A549 treated with AZD9567 at 1 μM for 4 hours (cell line): ENCODE results near the gene PLXNB1. TPM values are rescaled to one million over a fixed set of nuclear protein-coding genes. Genes with fewer than 3 reads are reported as not detected.

Source experiments
- total RNA-seq: library from RNA; stranded (reverse); fragments of 200-300 nt; extraction: Qiagen RNA extraction; gene quantifications from 5 replicates; pipeline ENCODE4 v1.2.3, GENCODE V29; 2022; ENCODE audit not compliant: insufficient read depth

The PLXNB1 gene
- total RNA-seq, result 13.6 to 22.0 TPM (median 16.2 TPM) in 5 replicates

GRCh38 chr3:48429960-48430707 is at the start of gene PLXNB1:
PLXNB1 (minus strand) TSS chr3:48430086; CDS start chr3:48424611, 5,475 bp downstream.

GRCh38 chr3:48446425-48447193 is 16.7 kb upstream of the PLXNB1 start, which contains the start of gene ATRIP:
ATRIP (plus strand) TSS chr3:48446737; CDS start chr3:48446846, 109 bp downstream.

GRCh38 chr3:48439820-48440589 is 10.1 kb upstream of the PLXNB1 start, which contains the start of the genes CCDC51 and TMA7:
CCDC51 (minus strand) TSS chr3:48440119; CDS start chr3:48435128, 4,991 bp downstream.
TMA7 (plus strand) TSS chr3:48440257; CDS start chr3:48440297, 40 bp downstream.

GRCh38 chr3:48371651-48372376 is 58.1 kb downstream of the PLXNB1 start, which contains the start of gene FBXW12:
FBXW12 (plus strand) TSS chr3:48372219; CDS start chr3:48372768, 549 bp downstream.

Other genes with a start within 250 kb of the PLXNB1 start
- gene CDC25A, start 241.7 kb downstream of the PLXNB1 start, total RNA-seq, result 8.6 to 11.4 TPM (median 10.4 TPM) in 5 replicates
- gene CAMP, start 206.6 kb downstream of the PLXNB1 start, total RNA-seq, result 0.15 TPM in 1 of 5 replicates, not detected in the others
- 2.5 to 7.7 TPM (median 2.7 TPM) in 5 replicates for gene ZNF589, start 189.0 kb downstream of the PLXNB1 start, total RNA-seq
- 18.5 to 21.9 TPM (median 19.8 TPM) in 5 replicates for gene NME6, start 128.7 kb downstream of the PLXNB1 start, total RNA-seq
- not detected in 5 replicates for gene SPINK8, start 96.4 kb downstream of the PLXNB1 start, total RNA-seq
- gene FBXW12, start 57.9 kb downstream of the PLXNB1 start, total RNA-seq, result not detected in 5 replicates
- 24.0 to 33.2 TPM (median 26.9 TPM) in 5 replicates for gene CCDC51, start 10.0 kb upstream of the PLXNB1 start, total RNA-seq
- gene TMA7, start 10.2 kb upstream of the PLXNB1 start, total RNA-seq, result 283 to 301 TPM (median 288 TPM) in 5 replicates
- gene ATRIP, start 16.7 kb upstream of the PLXNB1 start, total RNA-seq, result 10.4 to 11.7 TPM (median 10.9 TPM) in 5 replicates
- 104 to 129 TPM (median 116 TPM) in 5 replicates for gene SHISA5, start 74.1 kb upstream of the PLXNB1 start, total RNA-seq
- gene PFKFB4, start 126.7 kb upstream of the PLXNB1 start, total RNA-seq, result 9.4 to 15.1 TPM (median 12.8 TPM) in 5 replicates
- gene UCN2, start 133.7 kb upstream of the PLXNB1 start, total RNA-seq, result 5.2 to 10.0 TPM (median 9.6 TPM) in 5 replicates
- gene COL7A1, start 165.2 kb upstream of the PLXNB1 start, total RNA-seq, result 78.4 to 198 TPM (median 177 TPM) in 5 replicates
- 169 to 205 TPM (median 174 TPM) in 5 replicates for gene UQCRC1, start 179.6 kb upstream of the PLXNB1 start, total RNA-seq
- 0.23 TPM in 1 of 5 replicates, not detected in the others for gene TMEM89, start 191.7 kb upstream of the PLXNB1 start, total RNA-seq
- gene SLC26A6, start 205.4 kb upstream of the PLXNB1 start, total RNA-seq, result 8.4 to 23.6 TPM (median 18.4 TPM) in 5 replicates
- gene CELSR3, start 232.8 kb upstream of the PLXNB1 start, total RNA-seq, result 2.9 to 4.8 TPM (median 4.2 TPM) in 5 replicates